ENCODE measurements around the gene CAV3. TPM values are rescaled to one million over a fixed set of nuclear protein-coding genes. Genes with fewer than 3 reads are reported as not detected.

CAV3 gene
- total RNA-seq, 8 experiments from 2014 or later, result 0.25 to 0.77 (median 0.46) TPM; not detected in 4

DNA sequence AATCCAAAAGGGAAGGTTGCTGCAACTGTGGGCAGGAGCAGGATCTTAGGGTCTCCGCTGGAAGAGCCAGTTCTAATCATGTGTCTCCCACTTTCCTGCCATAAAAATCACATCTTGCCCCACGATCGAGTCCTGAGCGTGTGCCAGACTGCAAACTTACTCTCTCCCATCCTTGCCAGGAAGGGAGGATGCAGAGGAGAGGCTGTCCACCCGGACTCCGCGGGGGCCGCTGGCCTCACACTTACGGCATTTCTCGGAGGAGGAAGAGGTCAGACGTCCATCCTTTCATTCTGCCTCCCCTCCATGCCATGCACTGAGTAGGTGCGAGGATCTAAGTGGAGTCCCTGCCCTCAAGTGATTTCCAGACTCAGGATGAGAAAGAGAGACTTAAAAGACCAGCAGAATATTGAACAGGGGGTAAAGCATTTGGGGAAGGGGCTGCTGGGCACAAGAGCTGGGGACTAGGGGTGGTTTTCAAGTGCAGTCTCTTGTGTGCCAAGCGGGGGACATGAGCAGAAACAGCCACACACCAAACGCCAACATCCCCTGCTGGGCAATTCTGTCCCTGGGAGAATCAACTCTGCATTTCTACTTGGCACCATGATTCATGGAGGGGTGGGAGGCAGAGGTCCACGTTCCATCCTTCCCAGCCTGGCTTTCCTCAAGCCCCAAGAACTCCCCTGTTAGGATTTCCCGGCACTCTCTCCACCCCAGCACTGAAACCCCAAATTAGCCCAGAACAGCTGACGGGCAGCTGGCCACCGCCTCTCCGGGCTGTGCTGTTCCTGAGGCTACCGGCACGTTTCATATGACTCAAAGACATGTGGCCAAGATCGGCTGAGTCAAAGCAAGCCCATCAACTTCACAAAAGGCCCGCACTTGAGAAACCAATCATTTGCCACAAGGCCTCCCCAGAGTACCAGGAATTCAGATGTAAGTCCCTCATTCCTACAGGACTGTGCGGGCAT, 24.2 kb downstream of the CAV3 start:
- Histone ChIP-seq H3K27ac (no peak overlapping the region), H3K4me1 (replicated peaks in 1 of 2) (peaks cover 4 to 15% of the 10 kb centered on the region in 2 donors), H3K4me3 (no peak overlapping the region)
- peak in 7 of 8 experiments; percentile 12 to 84 (median 34) for ATAC-seq (replicated peaks in 6 of 8)
- in situ Hi-C loops (cut with MboI; ENCODE audit: low pct_unique_long_range_greater_than_20kb in 2 of 9, low sequenced_read_pairs in 9 of 9, unreplicated experiment in 9 of 9), result no loop called here
- WGBS, 10 experiments, result 66 to 100% (median 90%) methylated on average over 1 to 15 of the region's 24 CpGs; no CpG with 5 or more reads in 2 of the 10 experiments

DNA sequence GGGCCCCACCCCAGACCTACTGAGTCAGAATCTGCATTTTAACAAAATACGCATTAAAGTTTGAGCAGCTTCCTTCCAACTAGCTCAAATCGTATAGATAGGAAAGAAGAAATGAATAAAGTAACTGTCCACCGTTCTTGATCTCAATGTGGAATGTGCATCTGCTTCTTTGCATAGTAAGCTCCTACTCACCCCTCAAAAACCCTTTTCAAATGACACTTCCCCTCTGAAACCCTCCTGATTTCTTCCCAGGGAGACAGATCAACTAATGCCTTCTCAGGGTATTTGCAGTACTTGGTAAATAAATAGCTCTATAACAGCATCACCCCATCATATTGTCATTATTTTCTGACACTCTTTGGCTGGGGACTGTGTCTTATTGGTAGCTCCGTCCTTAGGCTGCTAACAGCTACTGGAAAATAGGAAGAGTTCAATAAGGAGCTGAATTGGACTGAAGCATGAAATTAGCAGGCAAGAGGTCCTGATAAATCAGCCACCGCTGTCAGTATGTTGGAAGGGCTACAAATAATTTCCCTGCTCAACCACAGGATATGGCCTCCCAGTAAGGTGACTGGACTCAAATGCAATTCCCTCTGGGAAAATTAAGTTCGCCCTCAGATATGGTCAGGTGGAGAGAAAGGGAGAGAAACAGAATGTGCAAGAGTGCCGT, 25.6 kb downstream of the CAV3 start:
- WGBS, 10 experiments, result 32 to 100% (median 75%) methylated on average over 1 to 7 of the region's 7 CpGs; no CpG with 5 or more reads in 1 of the 10 experiments
- H3K4me3 ChIP-seq, result no peak overlapping the region
- peaks cover 4 to 15% of the 10 kb centered on the region in 2 donors for H3K4me1 ChIP-seq (replicated peaks in 1 of 2)
- ATAC-seq (replicated peaks in 6 of 8), result peak in 5 of 8 experiments; percentile 74 to 90 (median 83)
- peak overlapping the region; percentile 29 to 35 for H3K27ac ChIP-seq
- in situ Hi-C loops (cut with MboI; ENCODE audit: low pct_unique_long_range_greater_than_20kb in 2 of 9, low sequenced_read_pairs in 9 of 9, unreplicated experiment in 9 of 9), result no loop called here

DNA sequence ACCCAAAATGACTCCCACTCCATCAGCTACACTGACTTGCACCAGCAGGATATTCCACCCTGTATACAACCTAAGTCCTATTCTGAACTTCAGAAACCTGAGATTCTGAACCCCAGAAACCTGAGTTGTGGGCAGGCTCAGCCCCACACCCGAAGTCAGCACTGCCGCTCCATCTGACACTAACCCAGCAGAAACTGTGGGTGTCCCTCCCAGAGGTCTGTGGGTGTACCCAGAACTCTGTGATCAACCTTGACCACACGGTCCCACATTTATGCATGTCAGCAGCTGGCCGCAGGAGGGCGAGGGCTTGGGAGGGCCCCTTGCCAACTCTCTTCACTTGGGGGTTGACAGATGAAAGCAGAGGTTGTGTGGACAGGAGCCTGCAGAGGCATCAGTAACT, 26.5 kb downstream of the CAV3 start:
- WGBS, 10 experiments, result 68 to 100% (median 100%) methylated on average over 1 to 4 of the region's 5 CpGs; no CpG with 5 or more reads in 5 of the 10 experiments
- no peak overlapping the region for H3K4me3 ChIP-seq
- in situ Hi-C loops (cut with MboI; ENCODE audit: low pct_unique_long_range_greater_than_20kb in 2 of 9, low sequenced_read_pairs in 9 of 9, unreplicated experiment in 9 of 9), result no loop called here
- H3K4me1 ChIP-seq (replicated peaks in 1 of 2), result peaks cover 4 to 15% of the 10 kb centered on the region in 2 donors
- H3K27ac ChIP-seq, result no peak overlapping the region
- no peak for ATAC-seq (replicated peaks in 6 of 8)

DNA sequence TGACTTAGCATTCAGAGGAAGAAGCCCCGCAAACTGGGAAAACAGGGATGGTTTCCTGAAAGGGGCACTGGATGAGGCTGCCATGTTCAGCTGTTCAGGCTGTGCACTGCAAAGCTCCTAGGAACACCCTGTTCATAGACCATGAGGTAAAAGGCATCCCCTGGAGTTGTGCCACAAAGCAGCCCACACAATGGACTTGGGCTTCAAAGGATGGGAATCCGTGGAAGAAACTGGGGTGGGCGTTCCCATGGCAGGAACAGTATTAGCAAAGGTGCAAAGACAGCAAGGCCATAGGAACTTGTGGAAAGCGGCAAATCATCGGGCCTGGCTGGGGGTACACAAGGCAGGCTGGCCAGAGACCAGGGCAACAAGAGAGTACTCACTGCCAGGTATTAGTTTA, 26.9 kb downstream of the CAV3 start:
- no peak for ATAC-seq (replicated peaks in 6 of 8)
- in situ Hi-C loops (cut with MboI; ENCODE audit: low pct_unique_long_range_greater_than_20kb in 2 of 9, low sequenced_read_pairs in 9 of 9, unreplicated experiment in 9 of 9), result no loop called here
- no peak overlapping the region for H3K4me3 ChIP-seq
- WGBS, 10 experiments, result 33 to 100% (median 86%) methylated on average over 1 to 4 of the region's 5 CpGs; no CpG with 5 or more reads in 3 of the 10 experiments
- peaks cover 4 to 15% of the 10 kb centered on the region in 2 donors for H3K4me1 ChIP-seq (replicated peaks in 1 of 2)
- no peak overlapping the region for H3K27ac ChIP-seq

DNA sequence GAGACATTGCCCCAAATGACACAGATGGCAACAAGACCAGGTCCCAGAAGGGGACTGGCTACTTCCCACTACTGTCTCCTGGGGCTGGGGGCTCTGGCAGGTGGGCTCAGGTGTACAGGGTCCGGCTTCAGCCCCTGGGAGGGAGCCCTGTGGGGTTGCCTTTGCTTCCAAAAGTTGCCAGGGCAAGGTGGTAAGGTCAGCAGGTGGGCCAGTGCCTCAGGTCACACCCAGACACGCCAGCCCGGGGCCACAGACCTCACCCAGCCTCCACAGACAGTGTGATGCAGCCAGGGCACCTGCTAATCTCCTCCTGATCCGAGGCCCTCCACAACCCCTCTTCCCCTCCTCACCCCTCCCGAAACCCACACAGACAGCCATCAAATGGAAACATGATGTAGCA, 28.3 kb downstream of the CAV3 start:
- Histone ChIP-seq H3K4me1 (replicated peaks in 1 of 2) (peaks cover 4 to 15% of the 10 kb centered on the region in 2 donors), H3K27ac (no peak overlapping the region), H3K4me3 (no peak overlapping the region)
- in situ Hi-C loops (cut with MboI; ENCODE audit: low pct_unique_long_range_greater_than_20kb in 2 of 9, low sequenced_read_pairs in 9 of 9, unreplicated experiment in 9 of 9), result no loop called here
- no peak for ATAC-seq (replicated peaks in 6 of 8)
- WGBS, 10 experiments, result 72 to 100% (median 89%) methylated on average over 1 to 5 of the region's 5 CpGs; no CpG with 5 or more reads in 7 of the 10 experiments

DNA sequence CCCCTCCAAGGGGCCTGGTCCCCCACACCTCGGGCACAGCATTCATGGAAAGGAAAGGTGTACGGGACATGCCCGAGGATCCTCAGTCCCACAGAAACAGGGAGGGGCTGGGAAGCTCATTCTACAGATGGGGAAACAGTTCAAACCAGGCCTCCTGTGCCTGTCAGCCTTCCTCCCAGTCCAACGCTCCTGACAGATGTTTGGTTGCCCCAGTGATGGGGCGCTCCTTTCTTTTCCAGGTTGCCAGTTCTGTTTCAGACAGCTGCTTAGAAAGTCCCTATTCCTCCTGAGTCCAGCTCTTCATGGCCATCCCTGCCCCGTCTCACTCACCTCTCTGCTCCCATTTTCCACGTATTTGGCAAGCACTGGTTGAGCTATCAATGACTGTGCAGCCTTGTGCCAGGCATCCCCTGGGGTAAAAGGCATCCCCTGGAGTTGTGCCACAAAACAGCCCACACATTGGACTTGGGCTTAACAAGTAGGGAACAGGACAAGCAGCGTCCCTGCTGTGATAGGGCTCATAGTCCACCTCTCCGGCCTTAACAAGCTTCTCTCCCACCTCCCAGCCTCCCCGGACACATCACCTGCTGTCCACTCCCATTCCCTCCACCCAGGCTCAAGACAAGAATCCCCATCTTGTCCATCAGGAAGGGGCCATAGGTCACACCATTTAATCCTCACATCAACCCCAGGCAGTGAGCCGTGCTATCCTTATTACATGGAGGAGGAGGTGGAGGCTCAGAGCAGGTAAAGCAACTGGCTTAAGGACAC, 29.2 kb downstream of the CAV3 start:
- Histone ChIP-seq H3K4me3 (no peak overlapping the region), H3K4me1 (replicated peaks in 1 of 2) (peaks cover 4 to 15% of the 10 kb centered on the region in 2 donors), H3K27ac (no peak overlapping the region)
- in situ Hi-C loops (cut with MboI; ENCODE audit: low pct_unique_long_range_greater_than_20kb in 2 of 9, low sequenced_read_pairs in 9 of 9, unreplicated experiment in 9 of 9), result no loop called here
- ATAC-seq (replicated peaks in 6 of 8), result no peak
- WGBS, 10 experiments, result 65 to 100% (median 85%) methylated on average over 1 to 10 of the region's 11 CpGs; no CpG with 5 or more reads in 2 of the 10 experiments

DNA sequence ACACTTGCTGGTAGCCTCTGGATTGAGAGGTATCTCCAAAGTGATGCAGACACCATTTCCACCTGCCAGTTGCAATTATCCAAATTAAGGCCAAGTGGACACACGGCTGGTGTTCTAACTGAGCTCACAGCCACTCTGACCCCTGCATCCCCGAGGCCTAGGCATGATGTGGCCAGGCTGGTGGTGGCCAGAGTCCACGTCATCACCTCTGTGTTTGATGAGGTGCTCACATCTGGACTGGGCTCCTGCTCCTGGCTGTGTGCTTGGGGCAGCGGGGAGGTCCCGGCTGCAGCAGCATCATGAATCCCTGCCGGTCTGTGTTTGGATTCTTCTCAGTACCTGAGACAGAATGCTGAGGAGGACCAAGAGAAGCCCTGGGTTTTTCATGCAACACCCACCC, 30.9 kb downstream of the CAV3 start:
- WGBS, 10 experiments, result 80 to 100% (median 94%) methylated on average over 1 to 5 of the region's 6 CpGs; no CpG with 5 or more reads in 6 of the 10 experiments
- no peak overlapping the region for H3K27ac ChIP-seq
- H3K4me1 ChIP-seq (replicated peaks in 1 of 2), result peaks cover 3 to 5% of the 10 kb centered on the region in 2 donors
- ATAC-seq (replicated peaks in 6 of 8), result no peak
- in situ Hi-C loops (cut with MboI; ENCODE audit: low pct_unique_long_range_greater_than_20kb in 2 of 9, low sequenced_read_pairs in 9 of 9, unreplicated experiment in 9 of 9), result no loop called here
- H3K4me3 ChIP-seq, result no peak overlapping the region

DNA sequence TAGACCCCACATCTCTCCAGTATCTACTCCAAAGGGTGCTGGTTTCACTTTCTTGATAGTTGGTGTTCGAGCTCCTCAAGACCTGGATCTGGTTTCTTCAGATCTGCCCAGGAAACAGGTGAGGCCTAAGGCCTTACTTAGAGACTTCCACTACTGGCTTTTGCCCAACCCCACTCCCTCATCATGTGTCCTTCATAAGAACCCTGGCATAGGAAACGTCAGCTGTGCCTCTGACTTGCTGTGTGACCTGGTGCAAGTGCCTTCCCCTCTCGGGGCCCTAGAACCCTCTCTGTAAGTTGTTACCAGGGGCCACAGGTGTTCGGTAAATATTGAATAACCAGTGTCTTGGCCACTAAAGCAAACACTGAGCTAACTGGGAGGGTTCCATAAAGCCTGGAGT, 31.9 kb downstream of the CAV3 start:
- in situ Hi-C loops (cut with MboI; ENCODE audit: low pct_unique_long_range_greater_than_20kb in 2 of 9, low sequenced_read_pairs in 9 of 9, unreplicated experiment in 9 of 9), result no loop called here
- WGBS, 10 experiments, result 20 to 100% (median 75%) methylated on average over 1 to 4 of the region's 4 CpGs; no CpG with 5 or more reads in 4 of the 10 experiments

DNA sequence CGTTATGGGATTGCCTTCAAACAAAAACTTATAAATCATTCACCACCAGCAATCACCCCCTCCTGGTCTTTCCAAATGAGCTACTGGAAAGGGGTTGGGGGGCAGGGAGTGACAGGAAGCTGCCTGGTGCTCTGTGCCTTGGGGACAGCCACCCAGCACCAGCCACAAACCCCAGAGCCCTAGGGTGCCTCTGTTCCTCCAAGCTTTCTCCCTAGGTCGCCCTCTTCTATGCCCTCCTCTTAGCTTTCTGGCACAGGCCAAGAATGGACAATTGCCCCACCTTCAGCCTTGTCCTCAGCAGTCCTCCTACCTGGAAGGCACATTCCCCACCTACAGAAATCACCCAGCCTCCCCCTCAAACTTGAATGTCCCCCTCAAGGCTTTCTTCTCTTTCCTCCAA, 32.5 kb downstream of the CAV3 start:
- Histone ChIP-seq H3K27ac (no peak overlapping the region), H3K4me3 (no peak overlapping the region), H3K4me1 (replicated peaks in 1 of 2) (peaks cover 0 to 3% of the 10 kb centered on the region in 2 donors)
- ATAC-seq (replicated peaks in 6 of 8), result no peak
- in situ Hi-C loops (cut with MboI; ENCODE audit: low pct_unique_long_range_greater_than_20kb in 2 of 9, low sequenced_read_pairs in 9 of 9, unreplicated experiment in 9 of 9), result no loop called here
- WGBS, 10 experiments, result 73 to 100% (median 100%) methylated on average over 1 to 2 of the region's 2 CpGs; no CpG with 5 or more reads in 3 of the 10 experiments

More for the DNA sequence above, 31.9 kb downstream of the CAV3 start:
- Histone ChIP-seq H3K4me3 (no peak overlapping the region), H3K4me1 (replicated peaks in 1 of 2) (peaks cover 0 to 3% of the 10 kb centered on the region in 2 donors), H3K27ac (no peak overlapping the region)
- ATAC-seq (replicated peaks in 6 of 8), result no peak

DNA sequence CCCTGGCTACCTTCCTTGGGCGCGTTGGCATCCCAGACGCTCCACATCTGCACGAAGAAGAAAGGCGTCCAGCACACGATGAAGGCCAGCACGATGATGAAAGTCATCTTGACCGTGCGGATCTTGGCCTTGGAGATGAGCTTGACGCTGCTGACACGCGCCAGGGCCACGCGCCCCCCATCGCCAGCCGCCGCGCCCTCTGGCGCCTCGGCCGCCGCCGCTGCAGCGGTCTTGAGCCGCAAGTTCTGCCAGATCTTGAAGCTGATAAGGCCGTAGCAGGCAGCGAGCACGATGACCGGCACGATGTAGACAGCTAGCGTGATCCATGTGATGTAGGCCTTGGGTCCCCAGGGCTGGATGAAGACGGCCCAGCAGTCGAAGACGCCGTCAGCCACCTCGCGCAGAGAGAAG, 33.7 kb downstream of the CAV3 start:
- Histone ChIP-seq H3K27ac (no peak overlapping the region), H3K4me3 (peak overlapping the region in 2 of 5 donors; percentile 0 to 23), H3K4me1 (replicated peaks in 1 of 2) (peaks cover 0 to 3% of the 10 kb centered on the region in 2 donors)
- peak in 1 of 8 experiments; percentile 14 for ATAC-seq (replicated peaks in 6 of 8)
- 76 to 100% (median 88%) methylated on average over 1 to 8 of the region's 37 CpGs; no CpG with 5 or more reads in 6 of the 10 experiments for WGBS, 10 experiments
- in situ Hi-C loops (cut with MboI; ENCODE audit: low pct_unique_long_range_greater_than_20kb in 2 of 9, low sequenced_read_pairs in 9 of 9, unreplicated experiment in 9 of 9), result no loop called here

DNA sequence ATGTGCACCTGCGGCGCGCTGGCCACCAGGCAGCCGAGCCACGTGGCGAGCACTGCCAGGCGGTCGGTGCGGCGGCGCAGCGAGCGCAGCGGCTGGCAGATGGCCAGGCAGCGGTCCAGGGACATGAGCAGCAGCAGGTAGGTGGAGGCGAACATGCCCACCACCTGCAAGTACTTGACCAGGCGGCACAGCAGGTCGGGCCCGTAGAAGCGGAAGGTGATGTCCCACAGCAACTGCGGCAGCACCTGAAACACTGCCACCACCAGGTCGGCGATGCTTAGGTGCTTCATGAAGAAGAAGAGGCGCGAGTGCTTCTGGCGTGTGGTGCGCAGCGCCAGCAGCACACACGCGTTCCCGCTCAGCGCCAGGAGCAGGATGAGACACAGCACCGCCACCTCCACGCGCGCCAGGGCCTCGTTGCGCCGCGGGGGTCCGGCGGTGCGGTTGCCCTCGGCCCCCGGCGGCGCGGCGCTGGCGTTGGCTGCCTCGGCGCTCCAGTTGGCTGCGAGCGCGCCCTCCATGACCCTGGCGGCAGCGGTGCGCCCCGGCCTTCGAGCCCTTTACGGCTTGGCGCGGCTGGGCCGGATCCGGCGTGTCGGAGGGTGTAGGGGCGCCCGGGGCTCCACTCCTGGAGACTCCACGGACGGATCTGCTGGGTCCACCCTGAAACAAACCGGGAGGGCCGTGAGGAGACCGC, 34.2 kb downstream of the CAV3 start:
- peak overlapping the region in 3 of 5 donors; percentile 0 to 23 (median 16) for H3K4me3 ChIP-seq
- WGBS, 10 experiments, result 12 to 55% (median 20%) methylated on average over 1 to 10 of the region's 74 CpGs; no CpG with 5 or more reads in 7 of the 10 experiments
- ATAC-seq (replicated peaks in 6 of 8), result peak in 3 of 8 experiments; percentile 5 to 25 (median 17)
- no peak overlapping the region for H3K27ac ChIP-seq
- peaks cover 0 to 3% of the 10 kb centered on the region in 2 donors for H3K4me1 ChIP-seq (replicated peaks in 1 of 2)
- in situ Hi-C loops (cut with MboI; ENCODE audit: low pct_unique_long_range_greater_than_20kb in 2 of 9, low sequenced_read_pairs in 9 of 9, unreplicated experiment in 9 of 9), result no loop called here

All from motor neuron (in vitro differentiated cells).